Measurements from ENCODE around the gene GPAT2.
"Not testable (repeated sequence)": the region's sequence is repeated elsewhere in the genome, so short reads cannot be mapped to it uniquely, and the experiment has no call there.

The GPAT2 gene

GRCh38 chr2:96071087-96071976 is 36.6 kb upstream of the GPAT2 start:
- H3K4me1 ChIP-seq (ENCODE audit: insufficient read depth, low read length); H3K4me3 ChIP-seq (ENCODE audit: low read length); H3K36me3 ChIP-seq (ENCODE audit: insufficient read depth, low read depth, low read length); H3K27ac ChIP-seq (ENCODE audit: low read length); H3K9ac ChIP-seq (ENCODE audit: low read depth, low read length); H3K27me3 ChIP-seq (ENCODE audit: insufficient read depth, low read length); H3K9me3 ChIP-seq (ENCODE audit: insufficient read depth, low read depth, low read length): not testable (repeated sequence)

DNA sequence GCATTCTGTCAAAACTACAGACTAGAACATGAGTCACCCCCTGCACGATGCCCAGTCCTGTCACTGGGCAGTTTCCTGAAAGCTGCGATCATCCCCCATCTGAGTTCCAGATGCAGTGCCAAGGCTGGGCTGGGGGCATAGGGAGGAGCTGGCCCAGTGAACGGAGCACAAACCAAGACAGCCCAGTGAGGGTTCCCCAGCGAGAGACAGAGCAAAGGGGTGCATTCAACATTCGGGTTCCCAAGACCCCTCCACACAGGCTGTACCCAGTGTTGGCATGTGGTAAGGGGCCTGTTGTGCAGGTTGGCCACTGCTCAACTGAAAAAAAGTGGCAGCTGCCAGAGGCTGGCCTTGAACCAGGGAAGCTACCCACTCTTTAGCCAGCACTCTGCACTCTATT is 35.6 kb upstream of the GPAT2 start:
- not testable (repeated sequence) for H3K27ac ChIP-seq (ENCODE audit: low read length); H3K4me1 ChIP-seq (ENCODE audit: insufficient read depth, low read length); H3K27me3 ChIP-seq (ENCODE audit: insufficient read depth, low read length)

GRCh38 chr2:96069878-96070277 is 35.2 kb upstream of the GPAT2 start:
- not testable (repeated sequence) for H3K9ac ChIP-seq (ENCODE audit: low read depth, low read length); H3K36me3 ChIP-seq (ENCODE audit: insufficient read depth, low read depth, low read length); H3K4me3 ChIP-seq (ENCODE audit: low read length); H3K27ac ChIP-seq (ENCODE audit: low read length); H3K9me3 ChIP-seq (ENCODE audit: insufficient read depth, low read depth, low read length); H3K4me1 ChIP-seq (ENCODE audit: insufficient read depth, low read length); H3K27me3 ChIP-seq (ENCODE audit: insufficient read depth, low read length)

More for the DNA sequence above, 35.6 kb upstream of the GPAT2 start:
- not testable (repeated sequence) for H3K4me3 ChIP-seq (ENCODE audit: low read length); H3K36me3 ChIP-seq (ENCODE audit: insufficient read depth, low read depth, low read length); H3K9ac ChIP-seq (ENCODE audit: low read depth, low read length); H3K9me3 ChIP-seq (ENCODE audit: insufficient read depth, low read depth, low read length)

DNA sequence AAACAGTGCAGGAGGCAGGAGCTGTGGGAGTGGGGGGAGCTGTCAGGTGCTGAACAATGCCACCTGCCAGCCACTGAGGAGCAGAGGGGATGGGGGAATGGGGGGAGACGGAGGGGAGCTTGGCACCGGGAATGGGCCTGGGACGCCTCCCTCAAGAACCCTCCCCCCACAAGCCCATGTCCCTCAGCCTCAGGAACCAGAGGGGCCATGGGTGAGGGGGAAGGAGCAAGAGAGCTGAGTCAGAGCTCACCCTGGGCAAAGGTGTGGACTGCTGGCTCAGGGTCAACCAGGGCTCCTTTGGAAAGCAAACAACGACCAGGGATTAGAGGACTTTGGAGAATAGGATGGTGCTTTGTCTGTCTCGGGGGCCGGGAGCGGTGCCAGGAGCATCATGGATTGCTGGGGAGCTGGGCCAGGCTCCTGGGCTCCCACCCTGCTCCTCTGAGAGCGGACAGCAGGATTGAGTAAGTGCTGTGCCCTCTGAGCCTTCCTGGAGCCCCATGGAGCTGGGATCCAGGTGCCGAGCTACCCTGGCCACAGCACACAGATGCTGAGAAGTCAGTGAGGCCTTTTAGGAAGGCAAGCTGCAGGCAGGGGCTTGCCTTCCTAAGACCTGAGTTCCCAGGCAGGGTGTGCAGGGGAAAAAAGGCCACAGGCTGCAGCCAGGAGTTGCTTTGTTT is 33.3 kb upstream of the GPAT2 start:
- H3K36me3 ChIP-seq (ENCODE audit: insufficient read depth, low read depth, low read length); H3K9me3 ChIP-seq (ENCODE audit: insufficient read depth, low read depth, low read length); H3K4me1 ChIP-seq (ENCODE audit: insufficient read depth, low read length); H3K27ac ChIP-seq (ENCODE audit: low read length); H3K4me3 ChIP-seq (ENCODE audit: low read length); H3K27me3 ChIP-seq (ENCODE audit: insufficient read depth, low read length); H3K9ac ChIP-seq (ENCODE audit: low read depth, low read length): not testable (repeated sequence)

DNA sequence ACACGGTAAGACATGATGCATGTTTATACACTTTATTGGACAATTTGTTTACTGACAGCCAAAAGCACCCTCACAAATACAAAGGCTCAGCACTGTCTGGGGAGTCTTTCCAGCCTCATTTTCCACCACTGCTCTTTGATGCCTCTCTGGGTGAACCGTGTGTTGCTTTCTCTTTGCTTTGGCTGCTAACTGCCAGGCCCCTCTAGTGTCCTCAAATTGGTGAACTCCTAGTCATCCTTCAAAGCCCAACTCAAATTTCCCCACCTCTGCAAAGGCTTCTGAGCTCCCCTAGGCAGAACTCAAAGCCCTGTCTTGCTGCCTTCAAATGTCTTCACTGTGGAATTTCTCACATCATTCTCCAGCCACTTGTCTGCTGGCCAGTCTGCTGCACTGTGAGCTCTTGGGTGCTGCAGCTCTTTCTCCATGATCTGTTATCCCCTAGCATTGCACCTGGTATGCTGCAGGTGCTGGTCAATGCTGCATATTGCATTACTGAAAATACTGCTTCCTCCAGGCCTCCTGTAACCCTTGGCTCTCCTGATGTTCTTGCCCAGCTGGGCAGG is 32.5 kb upstream of the GPAT2 start:
- not testable (repeated sequence) for H3K27ac ChIP-seq (ENCODE audit: low read length); H3K4me1 ChIP-seq (ENCODE audit: insufficient read depth, low read length); H3K9ac ChIP-seq (ENCODE audit: low read depth, low read length); H3K27me3 ChIP-seq (ENCODE audit: insufficient read depth, low read length); H3K36me3 ChIP-seq (ENCODE audit: insufficient read depth, low read depth, low read length); H3K4me3 ChIP-seq (ENCODE audit: low read length); H3K9me3 ChIP-seq (ENCODE audit: insufficient read depth, low read depth, low read length)

GRCh38 chr2:96066511-96066910 is 31.8 kb upstream of the GPAT2 start:
- H3K27ac ChIP-seq (ENCODE audit: low read length); H3K9me3 ChIP-seq (ENCODE audit: insufficient read depth, low read depth, low read length); H3K27me3 ChIP-seq (ENCODE audit: insufficient read depth, low read length); H3K4me1 ChIP-seq (ENCODE audit: insufficient read depth, low read length); H3K36me3 ChIP-seq (ENCODE audit: insufficient read depth, low read depth, low read length); H3K9ac ChIP-seq (ENCODE audit: low read depth, low read length); H3K4me3 ChIP-seq (ENCODE audit: low read length): not testable (repeated sequence)

DNA sequence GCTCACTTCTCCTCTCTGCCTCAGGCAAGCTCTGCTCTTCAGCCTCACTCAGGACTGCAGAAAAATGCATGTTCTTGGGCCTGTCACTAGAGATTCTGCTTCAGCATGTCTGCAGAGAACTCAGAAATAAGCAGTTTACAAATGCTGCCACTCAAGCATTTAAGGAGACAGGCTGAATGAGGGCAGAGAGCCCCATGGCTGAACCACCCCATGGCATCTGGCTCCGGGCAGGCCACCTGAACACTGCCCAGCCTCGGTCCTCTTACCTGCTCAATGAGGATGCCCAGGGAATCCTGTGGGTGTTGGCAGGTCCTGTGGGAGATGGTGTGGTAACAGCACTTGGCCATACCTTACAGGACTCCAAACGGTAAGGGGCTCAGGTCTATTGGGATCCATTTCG is 31.2 kb upstream of the GPAT2 start:
- H3K9ac ChIP-seq (ENCODE audit: low read depth, low read length); H3K27me3 ChIP-seq (ENCODE audit: insufficient read depth, low read length); H3K27ac ChIP-seq (ENCODE audit: low read length); H3K4me3 ChIP-seq (ENCODE audit: low read length); H3K36me3 ChIP-seq (ENCODE audit: insufficient read depth, low read depth, low read length); H3K9me3 ChIP-seq (ENCODE audit: insufficient read depth, low read depth, low read length); H3K4me1 ChIP-seq (ENCODE audit: insufficient read depth, low read length): not testable (repeated sequence)

DNA sequence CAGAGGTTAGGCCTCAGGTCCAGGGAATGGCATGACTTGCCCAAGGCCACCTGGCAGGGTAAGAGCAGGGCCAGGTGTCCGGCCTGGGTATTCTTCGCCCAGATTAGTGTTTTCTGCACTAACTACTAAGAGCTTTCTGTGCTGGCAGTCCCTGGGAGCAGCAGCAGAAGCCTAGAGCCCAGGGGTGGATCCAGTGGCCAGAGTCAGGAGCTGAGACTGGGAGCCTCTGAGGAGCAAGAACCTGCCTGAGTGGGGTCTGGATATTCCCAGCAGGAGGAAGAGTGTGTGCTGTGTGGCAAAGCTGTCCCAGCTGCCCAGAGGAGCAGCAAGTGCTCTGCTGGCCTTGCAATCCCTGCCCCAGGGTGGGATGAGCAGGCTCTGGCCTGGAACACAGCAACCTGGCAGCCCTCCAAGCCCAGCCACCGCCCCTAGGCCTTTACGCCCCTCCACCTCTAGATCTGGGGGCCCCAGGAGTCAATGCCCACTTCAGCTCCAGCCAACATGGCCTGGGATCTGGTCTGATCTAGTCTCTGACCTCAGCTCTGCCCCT is 30.7 kb upstream of the GPAT2 start:
- Histone ChIP-seq H3K9me3 (ENCODE audit: insufficient read depth, low read depth, low read length) (no peaks in the 10 kb centered on the region), H3K36me3 (ENCODE audit: insufficient read depth, low read depth, low read length) (no peaks in the 10 kb centered on the region), H3K4me1 (ENCODE audit: insufficient read depth, low read length) (no peaks in the 10 kb centered on the region), H3K27me3 (ENCODE audit: insufficient read depth, low read length) (no peaks in the 10 kb centered on the region), H3K9ac (ENCODE audit: low read depth, low read length) (no peak overlapping the region), H3K27ac (ENCODE audit: low read length) (no peak overlapping the region), H3K4me3 (ENCODE audit: low read length) (no peak overlapping the region)

GRCh38 chr2:96064760-96065159 is 30.0 kb upstream of the GPAT2 start:
- H3K9me3 ChIP-seq (ENCODE audit: insufficient read depth, low read depth, low read length); H3K4me1 ChIP-seq (ENCODE audit: insufficient read depth, low read length); H3K27ac ChIP-seq (ENCODE audit: low read length); H3K9ac ChIP-seq (ENCODE audit: low read depth, low read length); H3K27me3 ChIP-seq (ENCODE audit: insufficient read depth, low read length); H3K4me3 ChIP-seq (ENCODE audit: low read length); H3K36me3 ChIP-seq (ENCODE audit: insufficient read depth, low read depth, low read length): not testable (repeated sequence)

DNA sequence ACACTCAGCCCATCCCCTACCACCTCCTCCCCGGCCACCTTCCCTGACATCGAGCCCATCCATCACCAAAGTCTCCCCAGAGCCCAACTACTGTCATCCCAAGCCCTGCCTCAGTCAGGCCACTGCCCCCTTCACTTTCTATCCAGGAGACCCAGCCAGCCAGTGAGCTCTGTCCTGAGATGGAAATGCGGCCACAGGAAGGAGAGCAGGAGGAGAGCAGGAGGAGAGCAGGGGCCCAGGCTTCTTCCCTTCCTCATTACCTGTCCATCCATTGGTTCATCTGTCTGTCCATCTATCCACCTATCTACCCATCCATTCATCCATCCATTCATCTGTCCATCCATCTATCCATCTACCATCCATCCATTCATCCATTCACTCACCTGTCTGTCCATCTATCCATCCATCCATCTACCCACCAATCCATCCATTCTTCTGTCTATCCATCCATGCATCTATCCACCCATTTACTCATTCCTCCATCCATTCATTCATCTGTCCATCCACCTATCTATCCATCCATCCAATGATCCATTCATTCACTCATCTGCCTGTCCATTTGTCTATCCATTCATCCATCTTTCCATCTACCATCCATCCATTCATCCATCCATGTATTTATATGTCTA is 29.4 kb upstream of the GPAT2 start:
- H3K9me3 ChIP-seq (ENCODE audit: insufficient read depth, low read depth, low read length); H3K4me3 ChIP-seq (ENCODE audit: low read length); H3K36me3 ChIP-seq (ENCODE audit: insufficient read depth, low read depth, low read length); H3K4me1 ChIP-seq (ENCODE audit: insufficient read depth, low read length); H3K9ac ChIP-seq (ENCODE audit: low read depth, low read length); H3K27me3 ChIP-seq (ENCODE audit: insufficient read depth, low read length); H3K27ac ChIP-seq (ENCODE audit: low read length): not testable (repeated sequence)

DNA sequence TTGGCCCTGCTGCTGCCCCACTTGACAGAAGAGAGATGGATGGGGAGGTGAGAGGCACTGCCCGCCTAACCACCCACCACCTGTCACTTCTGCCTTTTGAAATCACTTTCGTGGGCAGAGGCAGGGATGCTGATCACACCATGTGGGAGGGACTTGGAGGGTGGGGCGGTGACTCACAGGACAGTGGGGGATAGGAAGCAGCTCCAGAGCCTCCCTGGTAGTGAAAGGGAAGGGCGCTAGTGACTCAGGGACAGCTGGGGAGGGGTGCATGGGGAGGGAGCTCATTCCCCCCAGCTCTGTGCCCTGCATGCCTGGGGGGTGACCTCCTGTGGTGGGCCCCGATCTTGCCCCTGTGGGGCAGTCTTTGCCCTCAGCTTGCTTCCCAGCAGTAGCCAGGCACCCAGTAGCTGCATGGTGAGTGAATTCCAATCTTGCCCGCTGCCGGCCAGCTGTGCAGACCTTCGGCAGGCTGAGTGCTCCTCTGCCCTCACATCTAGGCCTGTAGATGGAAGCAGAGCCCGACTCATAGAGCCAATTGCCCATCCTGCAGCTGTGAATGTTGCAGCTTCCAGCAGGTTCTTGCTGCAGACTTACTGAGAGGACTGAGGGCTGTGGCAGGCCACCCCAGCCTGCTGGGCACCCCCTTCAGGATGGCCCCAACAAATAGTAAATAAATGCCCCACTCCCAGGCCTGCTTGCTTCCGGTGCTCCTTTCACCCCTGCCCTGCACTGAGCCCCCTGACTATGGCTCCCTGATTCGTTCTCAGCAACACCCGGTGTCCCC is 28.6 kb upstream of the GPAT2 start:
- H3K4me1 ChIP-seq (ENCODE audit: insufficient read depth, low read length); H3K27ac ChIP-seq (ENCODE audit: low read length); H3K36me3 ChIP-seq (ENCODE audit: insufficient read depth, low read depth, low read length); H3K4me3 ChIP-seq (ENCODE audit: low read length); H3K27me3 ChIP-seq (ENCODE audit: insufficient read depth, low read length); H3K9me3 ChIP-seq (ENCODE audit: insufficient read depth, low read depth, low read length); H3K9ac ChIP-seq (ENCODE audit: low read depth, low read length): not testable (repeated sequence)
